NCI-H146 treated with DMSO at 0.1 percent for 48 hours (cell line): ENCODE results near the gene PDCD10.

Experiments used
- DNase-seq: peaks from one replicate; lab custom pipeline; 2025; ENCODE audit not compliant: unreplicated experiment; lab: John Stamatoyannopoulos, UW

PDCD10 gene

GRCh38 chr3:167684388-167684993, 50.2 kb downstream of the PDCD10 start:
- DNase-seq: peak; percentile 54

GRCh38 chr3:167679526-167679925, 55.2 kb downstream of the PDCD10 start:
- no peak for DNase-seq

- DNase-seq: no peak
Measured at GRCh38 chr3:167675848-167676247, 58.8 kb downstream of the PDCD10 start.

- no peak for DNase-seq
Measured at GRCh38 chr3:167673221-167673620, 61.5 kb downstream of the PDCD10 start.

- DNase-seq: no peak
Measured at GRCh38 chr3:167671878-167672427, 62.7 kb downstream of the PDCD10 start.

- no peak for DNase-seq
Measured at GRCh38 chr3:167669699-167670098, 65.0 kb downstream of the PDCD10 start.

- DNase-seq: no peak
Measured at GRCh38 chr3:167668651-167669050, 66.0 kb downstream of the PDCD10 start.

GRCh38 chr3:167666563-167666962, 68.1 kb downstream of the PDCD10 start:
- no peak for DNase-seq

GRCh38 chr3:167662919-167663400, 71.7 kb downstream of the PDCD10 start:
- DNase-seq: no peak

GRCh38 chr3:167657684-167658225, 76.9 kb downstream of the PDCD10 start:
- no peak for DNase-seq

GRCh38 chr3:167656821-167657220, 77.9 kb downstream of the PDCD10 start:
- no peak for DNase-seq

- no peak for DNase-seq
Measured at GRCh38 chr3:167653760-167654159, 80.9 kb downstream of the PDCD10 start, which contains the start of gene WDR49. WDR49 (minus strand) TSS chr3:167653942; CDS start chr3:167653425, 517 bp downstream.

- DNase-seq: no peak
Measured at GRCh38 chr3:167653155-167653554, 81.5 kb downstream of the PDCD10 start.

- DNase-seq: no peak
Measured at GRCh38 chr3:167651826-167652225, 82.9 kb downstream of the PDCD10 start.

- DNase-seq: no peak
Measured at GRCh38 chr3:167650459-167650858, 84.2 kb downstream of the PDCD10 start.

GRCh38 chr3:167649746-167650145, 84.9 kb downstream of the PDCD10 start:
- DNase-seq: no peak

GRCh38 chr3:167644611-167645010, 90.1 kb downstream of the PDCD10 start:
- no peak for DNase-seq
